OCI-M2 (cell line): ENCODE measurements around the gene SCUBE1.

Source experiments
- DNase-seq: peaks from one replicate; lab custom pipeline; 2025; ENCODE audit not compliant: unreplicated experiment; lab: John Stamatoyannopoulos, UW

Gene SCUBE1

DNA sequence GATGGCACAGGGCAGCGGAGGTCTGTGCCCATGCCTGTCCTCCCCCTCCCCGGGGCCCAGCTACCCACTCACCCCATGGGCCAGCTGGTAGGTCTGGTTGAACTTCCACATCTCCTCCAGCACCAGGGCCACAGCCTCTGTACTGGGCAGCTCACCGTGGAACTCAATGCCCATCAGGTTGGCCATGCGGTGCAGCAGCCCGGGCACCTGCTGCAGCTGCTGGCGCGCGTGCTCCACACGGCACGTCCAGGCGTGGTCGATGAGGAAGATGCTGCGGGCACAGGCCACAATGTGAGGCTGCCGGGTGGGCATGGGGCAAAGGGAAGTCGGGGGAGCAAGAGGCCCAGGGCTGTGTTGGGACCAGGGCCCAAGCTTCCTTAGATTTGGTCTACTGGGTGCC lies 162.5 kb downstream of the SCUBE1 start:
- no peak for DNase-seq

DNA sequence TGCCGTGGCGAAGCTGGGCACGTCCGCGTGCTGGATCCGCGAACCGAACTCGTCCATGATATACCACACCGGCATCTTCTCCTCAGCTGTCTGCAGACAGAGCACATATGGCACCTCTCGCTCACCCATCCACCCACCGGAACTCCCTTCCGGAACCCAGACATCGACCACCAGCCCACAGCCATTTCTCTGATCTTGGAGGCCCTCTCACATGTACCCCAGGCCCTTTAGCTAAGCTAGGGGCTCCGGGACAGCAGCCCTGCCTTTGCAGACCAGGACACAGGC lies 163.3 kb downstream of the SCUBE1 start:
- no peak for DNase-seq

DNA sequence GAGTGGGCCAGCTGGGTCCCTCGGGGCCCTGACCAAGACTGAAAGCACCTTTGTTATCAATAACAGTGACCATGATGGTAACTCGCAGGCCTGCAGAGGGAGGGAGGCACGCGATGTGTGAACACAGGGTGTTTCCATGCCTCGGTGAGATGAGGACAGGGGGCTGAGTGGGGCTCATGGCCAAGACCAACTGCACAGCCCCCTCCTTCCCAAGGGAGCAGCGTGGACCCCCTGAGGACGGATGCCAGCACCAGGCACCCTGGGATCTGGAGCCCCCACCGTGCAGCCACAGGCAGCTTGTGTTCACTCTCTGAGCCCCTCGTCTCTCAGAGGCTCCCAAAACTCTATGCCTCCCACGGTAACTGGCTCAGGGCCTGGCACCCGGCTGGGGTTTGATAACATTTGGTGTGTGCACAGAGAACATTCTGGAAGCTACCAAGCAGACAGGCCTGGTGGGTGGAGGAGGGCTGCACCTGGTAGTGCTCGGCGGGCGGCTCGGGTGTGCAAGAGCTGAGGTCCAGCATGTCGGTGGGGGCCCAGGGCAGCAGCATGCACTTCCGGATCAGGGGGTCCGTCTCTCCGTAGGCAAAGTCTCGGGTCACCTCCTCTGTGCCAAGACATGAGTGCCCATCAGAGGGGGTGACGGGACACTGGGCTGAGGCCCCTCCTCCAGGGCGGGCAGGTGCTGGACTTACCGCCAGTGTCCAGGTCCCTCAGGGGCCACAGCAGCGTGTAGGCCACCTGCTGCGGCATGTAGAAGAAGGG lies 163.8 kb downstream of the SCUBE1 start:
- no peak for DNase-seq

DNA sequence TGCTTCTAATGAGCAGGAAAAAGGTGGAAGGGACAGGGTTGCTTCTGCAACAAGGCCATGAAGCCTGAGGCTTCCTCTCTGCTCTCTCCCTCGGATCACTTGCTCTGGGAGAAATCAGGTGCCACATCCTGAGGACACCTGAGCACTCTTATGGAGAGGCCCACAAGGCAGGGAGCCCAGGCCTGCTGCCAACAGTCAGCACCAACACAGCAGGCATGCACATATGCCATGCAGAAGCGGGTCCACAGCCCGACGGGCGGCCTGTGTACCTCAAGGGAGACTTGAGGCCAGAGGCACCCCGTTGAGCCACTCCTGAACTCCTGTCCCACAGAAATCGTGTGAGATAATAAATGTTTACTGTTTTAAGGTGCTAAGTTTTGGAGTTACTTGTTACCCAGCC lies 165.7 kb downstream of the SCUBE1 start:
- DNase-seq = no peak

DNA sequence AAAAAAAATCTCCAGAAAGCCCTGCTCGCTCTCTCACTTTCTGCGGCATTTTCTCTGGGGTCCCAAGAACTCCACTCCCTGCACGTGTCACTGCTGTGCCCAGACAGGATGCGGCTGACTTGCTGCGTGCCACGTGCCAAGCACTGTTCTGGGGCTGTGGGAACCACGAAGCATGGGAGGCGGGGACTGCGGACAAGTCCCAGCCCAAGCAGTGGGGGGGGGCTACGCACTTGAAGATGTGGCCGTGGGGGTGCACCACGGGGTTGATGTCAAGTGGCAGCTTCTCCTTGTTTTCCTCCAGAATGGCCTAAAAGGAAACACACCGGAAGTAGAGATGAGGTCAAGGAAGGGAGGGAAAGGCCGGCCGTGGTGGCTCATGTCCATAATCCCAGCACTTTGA lies 167.1 kb downstream of the SCUBE1 start:
- DNase-seq = no peak

DNA sequence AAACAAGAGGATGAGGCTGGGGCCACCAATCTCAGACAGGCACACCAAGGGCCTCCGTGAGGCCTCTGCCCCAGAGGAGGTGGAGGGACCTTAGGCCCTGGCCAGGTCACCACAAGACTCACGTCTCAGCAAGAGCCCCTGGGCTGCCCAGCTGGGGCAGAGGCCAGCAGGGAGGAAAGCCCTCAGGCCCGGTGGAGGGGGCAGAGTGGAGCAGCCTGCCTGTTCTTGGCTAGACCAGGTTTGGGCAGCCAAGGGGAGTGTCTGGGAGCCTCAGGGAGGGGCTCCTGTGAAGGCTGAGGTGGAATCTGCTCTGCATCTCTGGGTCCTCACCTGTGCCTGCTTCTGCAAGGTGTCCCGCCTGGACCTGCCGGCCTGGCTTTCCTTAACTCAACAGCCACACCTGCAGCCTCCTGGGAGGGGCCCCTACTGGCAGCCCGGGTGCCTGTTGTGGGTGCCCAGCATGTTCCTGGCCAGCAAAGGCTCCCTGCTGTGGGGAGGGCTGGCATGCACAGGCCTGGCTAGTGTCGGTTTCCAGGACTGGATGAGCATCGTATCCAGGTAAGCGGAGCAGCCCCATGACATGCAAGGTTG lies 168.1 kb downstream of the SCUBE1 start:
- no peak for DNase-seq

DNA sequence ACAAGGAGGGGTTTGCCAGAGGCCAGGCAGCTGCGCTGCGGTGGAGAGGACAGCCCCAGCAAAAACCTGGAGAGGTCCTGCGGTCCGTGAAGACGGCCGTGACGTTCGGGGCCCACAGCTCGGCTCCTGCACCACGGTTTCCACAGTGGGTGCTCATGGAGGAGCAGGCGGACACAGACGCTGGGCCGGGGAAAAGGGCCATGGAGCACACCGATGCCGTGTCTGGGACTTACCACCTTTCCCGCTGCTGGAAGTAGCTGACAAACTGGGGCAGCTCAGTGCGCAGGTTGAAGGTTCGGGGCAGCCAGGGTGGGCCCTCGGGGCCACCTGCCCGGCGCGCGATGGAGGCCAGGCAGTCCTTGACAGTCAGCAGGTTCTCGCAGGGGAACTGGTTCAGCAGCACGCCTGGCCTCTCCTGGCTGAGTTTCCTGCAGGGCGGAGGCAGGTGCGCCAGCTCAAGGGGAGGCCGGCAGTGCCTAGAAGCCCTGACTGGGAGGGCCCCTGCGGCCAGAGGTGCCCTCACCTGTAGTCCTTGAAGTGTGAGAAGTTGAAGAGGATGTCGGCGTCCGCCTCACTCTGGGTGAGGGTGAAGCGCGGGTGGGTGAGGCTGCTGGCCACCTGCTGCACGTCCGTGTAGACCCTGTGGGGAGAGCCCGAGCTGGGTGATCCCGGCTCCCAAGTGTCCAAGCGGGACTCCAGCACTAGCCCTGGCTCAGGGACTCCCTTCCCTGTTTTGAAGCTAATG lies 169.0 kb downstream of the SCUBE1 start:
- no peak for DNase-seq

DNA sequence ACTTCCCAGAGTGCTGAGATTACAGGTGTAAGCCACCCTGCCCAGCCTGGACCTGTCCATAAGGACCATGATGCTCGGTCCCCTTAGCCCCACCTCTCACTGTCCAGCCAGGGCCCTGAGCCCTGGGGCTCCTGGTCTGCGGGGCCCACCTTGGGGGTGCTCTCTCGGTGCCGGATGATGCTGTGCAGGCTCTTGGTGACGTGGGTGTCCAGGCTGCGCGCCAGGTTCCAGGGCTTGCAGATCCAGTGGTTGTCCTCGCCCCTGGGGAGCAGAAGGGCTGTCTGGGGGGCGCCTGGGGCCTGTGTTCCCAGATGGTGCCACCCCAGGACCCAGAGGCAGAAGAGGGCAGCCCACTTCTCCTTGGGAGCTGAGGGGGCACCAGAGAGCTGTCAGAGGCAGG lies 169.6 kb downstream of the SCUBE1 start:
- no peak for DNase-seq

DNA sequence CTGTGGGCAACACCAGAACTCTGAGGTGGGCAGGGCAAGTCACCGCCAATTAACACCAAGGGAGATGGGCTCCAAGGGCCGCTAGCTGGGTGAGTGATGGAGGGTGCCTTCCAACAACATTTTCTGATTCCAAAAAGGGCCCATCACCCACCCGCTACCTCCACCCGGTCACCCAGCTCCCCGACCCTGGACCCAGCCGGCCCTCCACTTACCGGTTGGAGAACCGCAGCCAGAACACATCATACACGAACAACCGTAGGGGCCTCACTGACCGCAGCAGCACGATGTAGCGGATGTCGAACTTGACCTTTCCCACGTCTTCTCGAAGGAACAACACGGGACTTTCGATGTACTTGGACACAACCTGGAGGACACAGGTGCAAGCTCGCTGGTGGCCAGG lies 171.0 kb downstream of the SCUBE1 start:
- DNase-seq = no peak

DNA sequence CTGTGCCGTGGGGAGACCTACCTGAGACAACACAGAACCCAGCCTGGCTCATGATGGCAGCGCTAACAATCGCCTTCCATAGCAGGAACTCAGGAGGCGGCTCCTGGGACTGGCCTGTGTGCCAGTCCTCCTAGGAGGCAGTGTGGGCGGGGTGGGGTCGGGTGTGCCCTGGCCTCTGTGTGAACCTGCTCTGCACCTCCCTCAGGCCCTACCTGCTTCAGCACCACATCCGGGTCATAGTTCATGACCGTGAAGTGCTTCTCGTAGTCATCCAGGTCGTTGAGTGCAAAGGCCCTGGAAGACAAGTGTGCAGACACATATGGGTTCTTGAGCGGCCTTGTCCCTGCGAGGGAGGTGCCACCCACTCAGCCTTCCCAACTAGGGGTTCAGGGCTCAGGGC lies 171.6 kb downstream of the SCUBE1 start:
- no peak for DNase-seq

DNA sequence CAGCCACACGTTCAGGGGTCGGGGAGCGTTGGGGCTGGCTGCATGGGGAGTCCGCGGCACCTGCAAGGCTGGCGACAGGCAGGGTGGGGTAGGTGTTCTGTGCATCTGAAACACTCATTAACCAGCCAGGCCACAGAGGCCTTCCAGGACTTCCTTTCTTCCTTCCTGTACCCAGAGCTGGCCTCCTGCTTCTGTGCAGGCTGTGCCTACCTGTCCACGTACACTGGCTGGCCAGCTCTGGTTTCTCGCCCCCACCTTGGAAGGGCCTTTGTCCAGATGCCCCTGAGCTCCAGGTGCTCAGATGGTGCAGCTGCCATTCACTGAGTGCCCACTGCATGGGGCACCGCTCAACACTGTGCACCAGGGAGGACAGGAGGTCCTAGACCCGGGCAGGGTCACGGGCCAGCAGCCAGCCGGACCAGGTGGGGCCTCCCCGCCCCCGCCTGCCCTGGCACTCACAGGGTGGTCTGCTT lies 172.1 kb downstream of the SCUBE1 start:
- no peak for DNase-seq

DNA sequence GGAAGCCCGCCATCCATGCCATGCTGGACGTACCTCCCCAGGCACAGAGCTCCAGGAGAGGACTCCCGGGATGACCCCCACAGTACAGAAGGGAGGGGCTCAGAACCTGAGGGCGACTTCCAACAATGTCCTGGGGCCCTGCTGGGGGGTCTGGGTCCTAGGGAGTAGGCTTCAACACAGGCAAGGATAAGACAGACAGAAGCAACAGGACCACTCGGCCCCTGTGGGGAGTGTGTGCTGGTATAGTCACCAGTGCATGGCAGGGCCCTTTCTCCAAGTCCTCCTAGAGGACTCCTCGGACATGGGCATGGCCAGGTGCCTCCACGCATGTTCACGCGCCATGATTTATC lies 173.1 kb downstream of the SCUBE1 start:
- no peak for DNase-seq

DNA sequence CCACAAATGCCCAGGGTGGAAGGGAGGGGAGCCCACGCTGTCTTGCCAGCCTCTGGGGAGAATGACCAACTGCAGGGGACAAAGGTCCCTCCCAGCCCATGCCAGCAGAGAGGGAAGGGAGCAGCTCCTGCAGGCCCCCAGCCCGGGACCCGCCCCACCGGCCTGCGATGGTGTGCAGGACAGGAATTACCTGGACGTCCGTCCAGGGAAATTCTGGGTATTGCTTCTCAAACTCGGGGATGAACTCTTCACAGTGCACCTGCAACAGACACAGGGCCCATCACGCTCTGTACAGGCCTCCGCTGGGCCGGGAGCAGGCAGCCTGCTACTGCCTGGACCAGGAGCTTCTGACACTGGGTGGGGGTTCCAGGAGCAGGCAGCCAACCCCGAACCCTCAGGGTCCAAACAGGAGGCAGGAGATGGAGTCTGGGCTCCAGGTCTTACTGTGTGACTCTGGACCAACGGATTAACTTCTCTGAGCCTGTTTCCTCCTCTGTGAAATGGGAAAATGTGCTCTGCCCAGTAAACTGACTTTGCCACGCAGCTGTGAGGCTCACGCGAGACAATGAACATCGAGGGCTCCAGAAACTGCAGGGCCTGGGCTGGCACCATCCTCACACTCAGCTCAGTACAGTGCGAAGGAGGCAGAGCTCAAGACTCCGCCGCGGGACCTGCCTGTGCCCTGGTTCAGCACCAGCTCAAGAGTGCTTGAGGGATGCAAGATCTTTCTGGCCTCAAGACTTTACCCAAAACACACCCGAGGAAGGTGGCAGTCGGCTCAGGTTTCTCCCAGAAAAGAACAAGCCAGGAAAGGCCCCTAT lies 173.7 kb downstream of the SCUBE1 start:
- DNase-seq = no peak

DNA sequence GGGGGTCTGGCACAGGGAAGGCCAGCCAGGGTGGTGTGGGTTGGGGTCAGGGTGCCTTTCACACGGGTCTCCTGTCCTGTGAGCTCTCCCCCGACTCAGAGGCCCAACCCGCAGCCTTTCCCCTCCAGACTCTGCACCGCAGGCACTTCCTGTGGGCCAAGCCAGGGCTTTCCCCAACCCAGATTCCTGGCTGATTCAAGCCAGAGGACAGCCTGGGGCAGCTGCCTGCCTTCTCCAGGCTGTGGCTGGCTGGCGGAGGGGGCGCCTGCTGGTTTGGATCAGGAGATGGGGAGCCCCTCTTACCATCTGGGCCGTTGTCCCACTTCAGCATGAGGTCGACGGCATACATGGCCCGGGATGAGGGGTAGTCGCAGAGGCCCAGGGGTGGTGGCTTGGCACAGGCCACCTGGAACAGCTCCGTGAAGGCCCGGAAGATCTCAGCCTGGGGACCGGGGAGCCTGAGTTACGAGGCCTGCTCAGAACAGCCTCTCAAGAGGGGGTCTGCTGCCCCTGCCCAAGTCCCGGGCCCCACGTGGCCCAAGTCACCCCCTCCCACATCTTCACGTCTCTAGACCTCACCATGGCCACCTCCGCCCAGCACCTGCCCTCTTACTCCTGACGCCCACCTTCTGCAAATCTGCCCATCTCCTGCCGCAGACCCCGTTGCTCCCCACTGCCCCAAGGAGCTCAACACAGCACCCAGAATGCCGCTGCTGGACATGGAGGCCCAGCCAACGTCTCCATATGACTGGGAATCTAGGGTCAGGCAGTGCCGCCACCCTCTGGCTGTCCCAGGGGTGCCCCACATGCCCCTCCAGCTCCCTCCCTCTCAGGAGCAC lies 174.5 kb downstream of the SCUBE1 start:
- DNase-seq = no peak

DNA sequence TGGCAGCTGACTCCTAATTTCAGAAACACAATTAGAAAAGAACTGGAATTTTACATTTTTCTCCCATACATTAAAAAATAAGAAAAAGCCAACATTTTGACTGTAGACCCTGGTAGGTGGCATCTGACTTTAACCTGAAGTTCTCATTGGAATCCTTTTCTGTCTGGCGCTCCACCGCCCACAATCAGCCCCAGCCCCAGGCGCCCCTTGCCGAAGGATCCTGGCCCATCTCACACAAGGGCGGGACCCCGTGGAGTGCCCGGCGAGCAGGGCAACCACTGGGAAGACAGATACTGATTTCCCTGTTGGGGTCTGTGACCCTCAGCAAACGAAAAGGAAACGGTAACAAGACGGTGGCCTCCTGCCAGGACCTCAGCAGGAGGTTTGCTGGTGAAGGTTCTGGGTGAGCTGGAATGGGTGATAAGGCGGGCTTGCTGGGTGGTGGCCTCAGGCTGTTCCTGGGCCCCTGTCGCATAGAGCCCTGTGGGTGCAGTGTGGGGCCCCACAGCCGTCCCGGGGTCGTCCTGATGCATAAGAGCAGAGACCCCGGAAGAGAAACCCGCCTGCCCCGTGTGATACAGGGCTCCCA lies 176.1 kb downstream of the SCUBE1 start:
- DNase-seq = no peak

DNA sequence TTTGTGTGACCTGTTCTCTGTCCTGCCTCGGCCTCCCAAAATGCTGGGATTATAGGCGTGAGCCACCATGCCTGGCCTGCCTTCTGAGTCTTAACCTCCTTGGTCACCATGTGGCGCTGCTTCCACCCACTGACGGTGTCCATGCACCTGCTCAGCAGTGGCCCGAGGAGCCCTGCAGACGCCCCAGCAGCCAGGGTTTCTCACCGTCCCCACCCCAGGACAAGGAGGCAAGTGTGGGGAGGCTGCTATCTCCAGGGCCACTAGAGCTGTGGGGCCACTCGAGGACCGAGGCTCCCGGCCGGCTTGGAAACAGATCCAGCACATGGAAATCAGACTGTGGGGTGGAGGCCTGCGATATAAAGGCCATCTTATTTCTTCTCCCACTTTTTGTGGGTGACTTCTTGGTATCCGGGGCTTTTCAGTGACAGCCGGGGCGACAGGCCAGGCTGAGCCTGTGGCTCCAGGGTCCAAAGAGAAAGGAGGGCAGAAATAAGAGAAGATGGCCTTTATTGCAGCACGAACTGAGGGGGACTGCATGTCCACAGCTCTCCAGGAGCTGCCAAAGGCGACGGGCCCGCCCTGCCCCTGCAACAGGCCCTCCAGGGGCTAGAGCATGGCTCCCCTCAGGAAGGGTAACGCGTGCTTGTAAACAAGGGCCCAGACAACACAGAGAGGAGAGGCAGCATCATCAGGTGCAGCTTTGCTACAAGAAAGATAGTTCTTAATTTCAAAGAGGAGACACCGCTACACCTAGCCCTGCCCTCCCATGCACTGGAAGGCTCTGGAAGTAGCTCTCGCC lies 176.8 kb downstream of the SCUBE1 start:
- DNase-seq = no peak

DNA sequence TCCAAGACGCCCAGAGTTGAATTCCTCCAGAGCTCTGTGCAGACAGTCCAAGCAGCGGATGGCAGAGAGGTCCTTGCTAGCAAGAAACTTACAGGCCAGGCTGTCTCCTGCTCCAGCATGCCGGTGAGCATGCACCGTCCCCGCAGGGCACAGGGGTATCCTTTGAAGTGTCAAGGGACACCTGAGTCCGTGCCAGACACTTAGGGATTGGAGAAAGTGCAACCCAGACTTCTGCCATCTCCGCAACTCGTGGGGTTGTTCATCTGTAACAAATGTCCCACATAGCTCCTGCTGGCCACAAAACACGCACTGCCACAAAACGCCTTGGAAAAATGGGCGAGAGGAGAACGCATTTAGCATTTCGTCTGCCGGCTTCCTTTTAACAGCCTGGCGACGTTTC lies 178.5 kb downstream of the SCUBE1 start:
- no peak for DNase-seq

DNA sequence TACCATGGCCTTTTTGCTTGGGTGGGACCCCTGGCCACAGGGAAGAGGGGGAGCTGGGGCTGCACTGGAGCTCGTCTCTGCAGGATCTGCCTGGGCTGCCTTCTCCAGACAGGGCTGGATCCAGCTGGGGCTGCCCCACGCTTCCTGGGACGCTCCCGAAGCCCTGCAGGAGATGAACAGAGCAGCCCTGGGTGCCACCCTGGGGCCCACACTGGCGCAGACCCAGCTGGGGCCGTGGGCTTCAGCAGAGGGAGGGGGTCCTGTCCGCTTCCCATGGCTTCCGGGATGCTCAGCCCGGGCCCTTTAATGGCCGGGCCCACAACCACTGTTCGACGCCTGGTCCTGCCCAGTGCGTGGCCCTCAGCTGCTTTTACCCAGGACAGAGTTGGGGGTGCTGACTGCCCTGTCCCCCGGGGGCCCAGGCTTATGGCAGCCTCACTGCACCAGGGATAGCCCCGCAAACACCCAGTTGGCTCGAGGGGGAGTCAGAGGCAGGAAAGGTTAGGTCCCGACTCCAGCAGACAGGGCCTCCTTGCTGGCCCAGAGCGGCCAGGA lies 179.9 kb downstream of the SCUBE1 start:
- no peak for DNase-seq

DNA sequence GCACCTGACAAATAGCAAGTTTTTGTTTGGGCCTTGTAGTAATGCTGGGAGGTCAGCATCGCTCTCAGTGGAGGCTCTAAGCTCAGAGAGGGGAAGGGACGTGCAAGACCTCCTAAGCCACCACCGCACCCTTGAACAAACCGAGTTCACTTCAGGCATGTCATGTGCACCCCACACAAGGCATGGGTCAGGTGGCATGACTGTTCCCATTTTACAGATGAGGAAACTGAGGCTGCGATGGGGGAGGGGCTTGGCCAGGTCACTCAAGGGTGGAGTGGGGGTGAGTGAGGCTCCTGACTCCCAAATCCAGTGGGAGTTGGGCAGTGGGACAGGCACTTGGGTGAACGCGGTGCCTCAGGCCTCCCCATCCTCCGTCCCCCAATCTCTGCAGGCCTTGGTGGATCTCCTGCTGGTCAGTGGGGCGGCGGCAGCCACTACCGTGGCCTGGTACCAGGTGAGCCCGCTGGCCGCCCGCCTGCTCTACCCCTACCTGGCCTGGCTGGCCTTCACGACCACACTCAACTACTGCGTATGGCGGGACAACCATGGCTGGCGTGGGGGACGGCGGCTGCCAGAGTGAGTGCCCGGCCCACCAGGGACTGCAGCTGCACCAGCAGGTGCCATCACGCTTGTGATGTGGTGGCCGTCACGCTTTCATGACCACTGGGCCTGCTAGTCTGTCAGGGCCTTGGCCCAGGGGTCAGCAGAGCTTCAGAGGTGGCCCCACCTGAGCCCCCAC lies 180.6 kb downstream of the SCUBE1 start:
- no peak for DNase-seq
